Parathyroid adenoma (tissue), 2 donors: Measurements from ENCODE around the gene STXBP6.
A peak's percentile ranks its signal among the peaks of the same experiment; 100 is the strongest.
"Not testable (repeated sequence)": the region's sequence is repeated elsewhere in the genome, so short reads cannot be mapped to it uniquely, and the experiment has no call there.

Source experiments
- H2AFZ ChIP-seq: fragments of 300-600 bp; sonication (generic); one replicate; pipeline ENCODE4 v1.7.0; 2017; ENCODE audit warnings: antibody characterized with exemption, mild to moderate bottlenecking
- H3K27ac ChIP-seq: fragments of 300-600 bp; sonication (generic); one replicate; pipeline ENCODE4 v1.7.0; 2017
- H3K27me3 ChIP-seq: fragments of 300-600 bp; sonication (generic); one replicate; pipeline ENCODE4 v1.7.0; 2017; ENCODE audit warnings: low read length; ENCODE audit not compliant: control insufficient read depth, insufficient read depth
- H3K36me3 ChIP-seq: fragments of 300-600 bp; sonication (generic); one replicate; pipeline ENCODE4 v1.7.0; 2017; ENCODE audit warnings: low read length; ENCODE audit not compliant: control insufficient read depth, insufficient read depth
- H3K4me1 ChIP-seq: fragments of 300-600 bp; sonication (generic); one replicate; pipeline ENCODE4 v1.7.0; 2017; ENCODE audit warnings: control low read depth
- H3K4me2 ChIP-seq: fragments of 300-600 bp; sonication (generic); one replicate; pipeline ENCODE4 v1.7.0; 2017; ENCODE audit warnings: low read length
- H3K4me3 ChIP-seq: fragments of 300-600 bp; sonication (generic); one replicate; pipeline ENCODE4 v1.7.0; 2017; ENCODE audit warnings: low read depth, low read length
- H3K79me2 ChIP-seq: fragments of 300-600 bp; sonication (generic); one replicate; pipeline ENCODE4 v1.7.0; 2017; ENCODE audit warnings: control low read depth
- H3K9ac ChIP-seq: fragments of 300-600 bp; sonication (generic); one replicate; pipeline ENCODE4 v1.7.0; 2017; ENCODE audit warnings: mild to moderate bottlenecking
- H3K9me3 ChIP-seq: fragments of 300-600 bp; sonication (generic); one replicate; pipeline ENCODE4 v1.7.0; 2017; ENCODE audit warnings: low read length; ENCODE audit not compliant: control insufficient read depth
- CTCF ChIP-seq: fragments of 300-600 bp; sonication (generic); IDR thresholded peaks from one replicate; pipeline ENCODE4 v1.7.0; 2017; ENCODE audit warnings: antibody characterized with exemption, mild to moderate bottlenecking
- donor health status: primary hyperparathyroidism.

Gene STXBP6

GRCh38 chr14:24938593-24938992 lies 111.4 kb downstream of the STXBP6 start:
- no peaks in the 10 kb centered on the region for H3K4me1 ChIP-seq
- no peak overlapping the region for H3K27ac ChIP-seq
- H3K4me2 ChIP-seq, result no peak overlapping the region
- no peaks in the 10 kb centered on the region for H3K27me3 ChIP-seq
- no peaks in the 10 kb centered on the region for H3K9me3 ChIP-seq
- H3K9ac ChIP-seq, result no peak overlapping the region
- no peaks in the 10 kb centered on the region for H3K36me3 ChIP-seq
- H3K4me3 ChIP-seq, result no peak overlapping the region
- H3K79me2 ChIP-seq, result no peaks in the 10 kb centered on the region
- no peak overlapping the region for H2AFZ ChIP-seq
- no peak for TF ChIP-seq CTCF

- Histone ChIP-seq H3K9me3 (no peaks in the 10 kb centered on the region), H3K4me1 (no peaks in the 10 kb centered on the region), H3K79me2 (no peaks in the 10 kb centered on the region), H3K27ac (no peak overlapping the region), H3K36me3 (no peaks in the 10 kb centered on the region), H3K9ac (no peak overlapping the region), H3K4me2 (no peak overlapping the region), H3K4me3 (no peak overlapping the region), H2AFZ (no peak overlapping the region), H3K27me3 (no peaks in the 10 kb centered on the region)
- no peak for TF ChIP-seq CTCF
Observed at GRCh38 chr14:24937300-24937699, 112.6 kb downstream of the STXBP6 start.

GRCh38 chr14:24936773-24937172 lies 113.2 kb downstream of the STXBP6 start:
- H3K4me1 ChIP-seq, H3K4me2 ChIP-seq, H3K4me3 ChIP-seq, H3K79me2 ChIP-seq, H3K36me3 ChIP-seq, H3K27me3 ChIP-seq, H3K9ac ChIP-seq, H2AFZ ChIP-seq, H3K9me3 ChIP-seq, H3K27ac ChIP-seq: not testable (repeated sequence)

- Histone ChIP-seq H3K27me3 (no peaks in the 10 kb centered on the region), H3K4me3 (no peak overlapping the region), H3K4me2 (no peak overlapping the region), H3K79me2 (no peaks in the 10 kb centered on the region), H3K36me3 (no peaks in the 10 kb centered on the region), H2AFZ (no peak overlapping the region), H3K4me1 (no peaks in the 10 kb centered on the region), H3K27ac (no peak overlapping the region), H3K9ac (no peak overlapping the region), H3K9me3 (no peaks in the 10 kb centered on the region)
- no peak for TF ChIP-seq CTCF
Observed at GRCh38 chr14:24935796-24936195, 114.2 kb downstream of the STXBP6 start.

- peak overlapping the region; percentile 5 for H3K4me2 ChIP-seq
- no peak overlapping the region for H3K4me3 ChIP-seq
- H3K27me3 ChIP-seq, result no peaks in the 10 kb centered on the region
- no peak for TF ChIP-seq CTCF
- no peaks in the 10 kb centered on the region for H3K79me2 ChIP-seq
- H3K9me3 ChIP-seq, result no peaks in the 10 kb centered on the region
- no peaks in the 10 kb centered on the region for H3K36me3 ChIP-seq
- no peak overlapping the region for H3K9ac ChIP-seq
- H2AFZ ChIP-seq, result no peak overlapping the region
- no peaks in the 10 kb centered on the region for H3K4me1 ChIP-seq
- no peak overlapping the region for H3K27ac ChIP-seq
Observed at GRCh38 chr14:24928386-24928900, 121.5 kb downstream of the STXBP6 start.
